Astrocyte of the cerebellum (primary cell): ENCODE results near the gene IFNL4.

Experiments used
- DNase-seq: peaks from one replicate; pipeline ENCODE4 v3.0.0-alpha.2; 2011; ENCODE audit warnings: low read depth
- H3K4me3 ChIP-seq: 2 replicates; pipeline ENCODE4 v1.5.1; 2011; ENCODE audit warnings: mild to moderate bottlenecking, low read depth, low read length, moderate library complexity
- CTCF ChIP-seq: IDR thresholded peaks from 2 replicates; pipeline ENCODE4 v1.5.1; 2012; ENCODE audit warnings: low read length, low read depth, moderate library complexity, mild to moderate bottlenecking; ENCODE audit errors: missing control alignments
- in situ Hi-C: cut with HindIII; loops from 2 replicates; pipeline ENCODE4 v1.10.0; 2017; ENCODE audit warnings: low sequenced_read_pairs

Gene IFNL4

GRCh38 chr19:39207293-39207836 lies 41.3 kb downstream of the IFNL4 start:
- TF ChIP-seq CTCF, result no peak
- DNase-seq, result no peak
- in situ Hi-C loops, result no loop called here
- no peak overlapping the region for H3K4me3 ChIP-seq

- TF ChIP-seq CTCF, result no peak
- no peak for DNase-seq
- in situ Hi-C loops, result no loop called here
- no peak overlapping the region for H3K4me3 ChIP-seq
These were observed 42.5 kb downstream of the IFNL4 start for GRCh38 chr19:39206122-39206521.

- DNase-seq, result no peak
- no peak for TF ChIP-seq CTCF
- no peak overlapping the region for H3K4me3 ChIP-seq
- in situ Hi-C loops, result no loop called here
These were observed 43.2 kb downstream of the IFNL4 start for GRCh38 chr19:39205449-39205764.

GRCh38 chr19:39203372-39204341 lies 45.0 kb downstream of the IFNL4 start, which contains the start of gene SYCN:
Gene SYCN, minus strand, starts transcription at chr19:39204263. Its CDS starts 9 bp downstream, at chr19:39204254.
- H3K4me3 ChIP-seq, result no peak within 1 kb of the TSS
- DNase-seq, result no peak
- in situ Hi-C loops, result no loop called here
- TF ChIP-seq CTCF, result no peak

GRCh38 chr19:39202998-39203355 lies 45.7 kb downstream of the IFNL4 start:
- no peak for TF ChIP-seq CTCF
- no peak for DNase-seq
- no peak overlapping the region for H3K4me3 ChIP-seq
- in situ Hi-C loops, result no loop called here

- no peak overlapping the region for H3K4me3 ChIP-seq
- no peak for DNase-seq
- TF ChIP-seq CTCF, result no peak
- in situ Hi-C loops, result no loop called here
These were observed 47.9 kb downstream of the IFNL4 start for GRCh38 chr19:39200803-39201115.
